Mesothelial cell of epicardium (in vitro differentiated cells): Measurements from ENCODE around the gene ZNF468. TPM values are rescaled to one million over a fixed set of nuclear protein-coding genes. Genes with fewer than 3 reads are reported as not detected.
"Not testable (repeated sequence)": the region's sequence is repeated elsewhere in the genome, so short reads cannot be mapped to it uniquely, and the experiment has no call there.

Experiments used
- DNase-seq, 2 experiments: peaks; one replicate each; pipeline ENCODE4 v3.0.0; 2021; ENCODE audit warnings: low spot score in 2 of 2; ENCODE audit not compliant: unreplicated experiment in 2 of 2
- H3K27ac Mint-ChIP-seq: 2 replicates; pipeline ENCODE4 v1.8.0; 2021; ENCODE audit warnings: mixed read lengths
- H3K27me3 Mint-ChIP-seq: 2 replicates; pipeline ENCODE4 v1.8.0; 2021; ENCODE audit warnings: low read depth, mixed read lengths
- H3K36me3 Mint-ChIP-seq: 2 replicates; pipeline ENCODE4 v1.8.0; 2021; ENCODE audit warnings: mixed read lengths
- H3K4me1 Mint-ChIP-seq: 2 replicates; pipeline ENCODE4 v1.8.0; 2021; ENCODE audit warnings: mixed read lengths
- H3K4me3 Mint-ChIP-seq: 2 replicates; pipeline ENCODE4 v1.8.0; 2021; ENCODE audit warnings: mild to moderate bottlenecking, moderate library complexity, mixed read lengths
- H3K9me3 Mint-ChIP-seq: 2 replicates; pipeline ENCODE4 v1.8.0; 2021; ENCODE audit warnings: mixed read lengths
- total RNA-seq: library from RNA; stranded (reverse); gene quantifications from 3 replicates; pipeline ENCODE4 v1.2.1, GENCODE V29; 2021
- TF ChIP-seq, protein P1 (sequence below): fragments of 200-600 bp; sonication (generic); IDR thresholded peaks from one replicate; pipeline ENCODE4 v1.5.0; 2021; ENCODE audit warnings: antibody characterized with exemption; ENCODE audit not compliant: unreplicated experiment

The ZNF468 gene
- total RNA-seq, 1 donor from 2014 or later: 30.6 TPM

DNA sequence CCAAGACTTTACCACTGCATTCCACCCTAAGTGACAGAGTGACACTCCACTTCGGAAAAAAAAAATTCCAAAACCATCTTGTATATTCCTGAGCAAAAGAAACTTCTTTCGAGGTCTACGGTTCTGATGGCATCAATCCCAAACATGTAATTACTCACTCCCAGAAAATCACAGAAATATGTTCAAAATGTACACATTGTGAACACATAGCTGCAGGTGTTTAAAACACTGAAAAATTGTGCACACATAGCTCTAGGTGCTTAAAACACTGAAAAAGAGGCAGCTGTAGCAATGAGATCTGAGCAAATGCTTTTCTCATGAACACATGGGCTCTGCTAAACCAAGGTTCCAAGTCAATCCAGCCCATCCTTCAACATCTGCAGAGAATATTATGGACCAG, 14.0 kb upstream of the ZNF468 start:
- TF ChIP-seq, protein P1, sequence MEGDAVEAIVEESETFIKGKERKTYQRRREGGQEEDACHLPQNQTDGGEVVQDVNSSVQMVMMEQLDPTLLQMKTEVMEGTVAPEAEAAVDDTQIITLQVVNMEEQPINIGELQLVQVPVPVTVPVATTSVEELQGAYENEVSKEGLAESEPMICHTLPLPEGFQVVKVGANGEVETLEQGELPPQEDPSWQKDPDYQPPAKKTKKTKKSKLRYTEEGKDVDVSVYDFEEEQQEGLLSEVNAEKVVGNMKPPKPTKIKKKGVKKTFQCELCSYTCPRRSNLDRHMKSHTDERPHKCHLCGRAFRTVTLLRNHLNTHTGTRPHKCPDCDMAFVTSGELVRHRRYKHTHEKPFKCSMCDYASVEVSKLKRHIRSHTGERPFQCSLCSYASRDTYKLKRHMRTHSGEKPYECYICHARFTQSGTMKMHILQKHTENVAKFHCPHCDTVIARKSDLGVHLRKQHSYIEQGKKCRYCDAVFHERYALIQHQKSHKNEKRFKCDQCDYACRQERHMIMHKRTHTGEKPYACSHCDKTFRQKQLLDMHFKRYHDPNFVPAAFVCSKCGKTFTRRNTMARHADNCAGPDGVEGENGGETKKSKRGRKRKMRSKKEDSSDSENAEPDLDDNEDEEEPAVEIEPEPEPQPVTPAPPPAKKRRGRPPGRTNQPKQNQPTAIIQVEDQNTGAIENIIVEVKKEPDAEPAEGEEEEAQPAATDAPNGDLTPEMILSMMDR: no peak
- no peaks in the 10 kb centered on the region for H3K27me3 Mint-ChIP-seq
- H3K36me3 Mint-ChIP-seq: peaks cover 11% of the 10 kb centered on the region
- H3K9me3 Mint-ChIP-seq: no peaks in the 10 kb centered on the region
- no peak for DNase-seq
- H3K4me1 Mint-ChIP-seq: no peaks in the 10 kb centered on the region
- H3K27ac Mint-ChIP-seq: no peak overlapping the region
- no peak overlapping the region for H3K4me3 Mint-ChIP-seq

DNA sequence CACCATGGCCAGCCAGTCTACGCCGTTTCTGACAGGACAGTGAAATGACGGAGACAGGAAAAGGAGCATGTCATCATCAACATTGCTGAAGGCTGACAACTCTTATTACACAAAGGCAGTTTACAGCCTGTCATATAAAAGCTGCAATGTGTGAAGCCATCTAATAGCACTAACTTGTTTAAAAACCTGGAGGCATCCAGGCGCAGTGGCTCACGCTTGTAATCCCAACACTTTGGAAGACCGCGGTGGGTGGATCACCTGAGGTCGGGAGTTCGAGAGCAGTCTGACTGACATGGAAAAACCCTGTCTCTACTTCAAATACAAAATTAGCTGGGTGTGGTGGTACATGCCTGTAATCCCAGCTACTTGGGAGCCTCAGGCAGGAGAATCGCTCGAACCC, 10.6 kb upstream of the ZNF468 start:
- H3K4me1 Mint-ChIP-seq, DNase-seq, H3K27ac Mint-ChIP-seq, H3K9me3 Mint-ChIP-seq, H3K36me3 Mint-ChIP-seq, H3K27me3 Mint-ChIP-seq, H3K4me3 Mint-ChIP-seq: not testable (repeated sequence)

DNA sequence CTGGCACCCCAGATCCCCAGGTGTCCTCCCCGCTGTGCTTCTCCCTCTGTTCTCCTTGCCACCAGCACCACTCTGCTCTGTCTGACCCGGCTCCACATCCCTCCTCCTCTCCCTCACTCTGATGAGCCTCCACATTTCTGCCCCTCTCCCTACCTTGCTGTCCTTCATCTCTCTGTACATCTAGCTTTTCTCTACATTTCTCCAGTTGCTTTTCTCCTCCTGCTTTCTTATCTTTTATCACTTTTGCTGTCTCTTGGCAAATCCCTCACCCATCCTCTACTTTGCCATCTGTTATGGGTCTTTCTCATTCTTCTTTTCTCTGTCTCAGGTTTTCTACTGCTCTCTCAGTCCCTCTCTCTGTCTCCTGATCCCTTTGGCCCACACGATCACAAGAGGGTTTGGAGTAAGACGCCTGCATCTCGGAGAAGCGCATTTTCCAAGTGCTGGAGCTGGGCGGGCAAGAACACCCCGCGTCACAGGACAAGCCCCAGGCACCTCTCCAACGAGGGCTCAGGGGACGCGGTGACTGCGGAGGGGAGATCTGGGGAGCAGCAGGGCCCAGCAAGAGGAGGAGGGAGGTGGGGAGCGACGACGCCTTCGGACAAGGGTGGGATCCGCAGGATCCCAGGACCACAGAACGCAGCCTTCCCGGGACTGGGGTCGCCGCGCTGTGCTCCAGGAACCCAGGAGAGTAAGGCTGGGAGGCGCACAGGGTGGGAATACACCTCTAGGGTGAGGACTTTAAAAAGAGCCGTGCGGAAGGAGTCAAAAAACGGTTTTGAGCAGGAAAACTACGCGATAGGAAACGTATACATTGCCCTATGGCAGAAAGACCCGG, 660 bp downstream of the ZNF468 start:
- not testable (repeated sequence) for H3K27me3 Mint-ChIP-seq, H3K9me3 Mint-ChIP-seq, DNase-seq
- Mint-ChIP-seq H3K4me1 (peaks cover 16% of the 10 kb centered on the region), H3K4me3 (peak overlapping the region; percentile 91), H3K27ac (peak overlapping the region; percentile 91), H3K36me3 (peaks cover 11% of the 10 kb centered on the region)

DNA sequence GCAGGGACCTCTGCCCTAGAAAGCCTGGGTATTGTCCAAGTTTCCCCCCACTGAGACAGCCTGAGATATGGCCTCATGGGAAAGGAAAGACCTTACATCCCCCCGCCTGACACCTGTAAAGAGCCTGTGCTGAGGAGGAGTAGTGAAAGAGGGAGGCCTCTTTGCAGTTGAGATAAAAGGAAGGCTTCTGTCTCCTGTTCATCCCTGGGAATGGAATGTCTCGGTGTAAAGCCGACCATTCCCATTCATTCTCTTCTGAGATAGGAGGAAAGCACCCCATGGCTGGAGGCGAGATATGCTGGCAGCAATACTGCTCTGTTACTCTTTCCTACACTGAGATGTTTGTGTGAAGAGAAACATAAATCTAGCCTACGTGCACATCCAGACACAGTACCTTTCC, 10.1 kb downstream of the ZNF468 start:
- Mint-ChIP-seq H3K27ac (peak overlapping the region; percentile 35), H3K36me3 (peaks cover 60% of the 10 kb centered on the region), H3K9me3 (peaks cover 12% of the 10 kb centered on the region)
- H3K4me3 Mint-ChIP-seq, DNase-seq, H3K4me1 Mint-ChIP-seq, H3K27me3 Mint-ChIP-seq: not testable (repeated sequence)

DNA sequence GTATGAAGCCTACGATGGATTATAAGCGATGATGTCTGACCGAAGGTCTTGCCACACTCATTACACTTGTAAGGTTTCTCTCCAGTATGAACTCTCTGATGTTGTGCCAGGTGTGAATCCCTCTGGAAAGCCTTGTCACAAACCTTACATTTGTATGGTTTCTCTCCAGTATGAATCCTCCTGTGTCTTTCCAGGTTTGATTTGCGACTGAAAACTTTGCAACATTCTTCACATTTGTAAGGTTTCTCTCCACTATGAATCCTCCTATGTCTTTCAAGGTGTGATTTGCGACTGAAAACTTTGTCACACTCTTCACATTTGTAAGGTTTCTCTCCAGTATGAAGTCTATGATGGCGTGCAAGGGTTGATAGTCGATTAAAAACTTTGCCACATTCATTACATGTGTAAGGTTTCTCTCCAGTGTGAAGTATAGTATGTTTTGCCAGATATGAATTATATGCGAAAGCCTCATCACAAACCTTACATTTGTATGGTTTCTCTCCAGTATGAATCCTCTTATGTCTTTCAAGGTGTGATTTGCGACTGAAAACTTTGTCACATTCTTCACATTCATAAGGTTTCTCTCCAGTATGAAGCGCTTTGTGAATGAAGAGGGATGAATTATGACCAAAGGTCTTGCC, 16.5 kb downstream of the ZNF468 start:
- H3K4me3 Mint-ChIP-seq, H3K27me3 Mint-ChIP-seq: not testable (repeated sequence)

DNA sequence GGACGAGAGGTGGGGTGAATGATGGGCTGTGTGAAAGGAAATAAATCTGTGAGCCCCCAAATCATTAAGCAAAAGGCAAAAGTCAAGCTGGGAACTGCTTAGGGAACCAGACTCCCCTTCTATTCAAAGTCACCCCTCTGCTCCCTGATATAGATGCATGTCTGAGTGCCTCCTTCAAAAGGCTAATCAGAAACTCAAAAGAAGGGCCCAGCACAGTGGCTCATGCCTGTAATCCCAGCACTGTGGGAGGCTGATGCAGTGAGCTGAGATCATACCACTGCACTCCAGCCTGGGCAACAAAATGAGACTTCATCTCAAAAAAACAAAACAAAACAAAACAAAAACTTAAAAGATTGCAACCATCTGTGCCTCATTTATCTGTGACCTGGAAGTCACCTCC, 23.1 kb downstream of the ZNF468 start:
- not testable (repeated sequence) for H3K4me1 Mint-ChIP-seq, H3K27me3 Mint-ChIP-seq, H3K4me3 Mint-ChIP-seq

More for the DNA sequence above, 16.5 kb downstream of the ZNF468 start:
- H3K27ac Mint-ChIP-seq, DNase-seq, H3K4me1 Mint-ChIP-seq: not testable (repeated sequence)
- Mint-ChIP-seq H3K9me3 (peaks cover 58% of the 10 kb centered on the region), H3K36me3 (peaks cover 86% of the 10 kb centered on the region)

DNA sequence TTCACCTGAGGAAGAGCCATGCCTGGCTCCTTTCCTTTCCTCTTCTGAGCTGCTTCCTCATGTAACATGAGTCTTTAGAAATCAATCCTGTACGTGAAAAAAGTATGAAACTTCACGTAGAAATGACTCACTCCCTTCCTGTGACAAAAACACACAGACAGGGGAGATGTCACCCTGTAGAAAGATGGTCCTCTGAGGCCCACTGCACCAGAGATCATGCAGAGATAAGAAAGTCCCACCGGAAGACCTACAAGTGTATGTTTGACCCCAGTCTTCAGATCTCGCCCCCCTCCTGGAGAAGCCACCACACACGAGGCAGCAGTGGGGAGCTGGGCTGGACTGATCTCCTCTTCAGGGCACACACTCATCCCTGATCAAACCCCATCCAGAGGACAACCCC, 23.9 kb downstream of the ZNF468 start:
- Mint-ChIP-seq H3K36me3 (peaks cover 25% of the 10 kb centered on the region), H3K27ac (peak overlapping the region; percentile 47), H3K9me3 (peaks cover 18% of the 10 kb centered on the region)
- not testable (repeated sequence) for H3K4me3 Mint-ChIP-seq, H3K27me3 Mint-ChIP-seq, H3K4me1 Mint-ChIP-seq, DNase-seq

More for the DNA sequence above, 23.1 kb downstream of the ZNF468 start:
- Mint-ChIP-seq H3K36me3 (peaks cover 30% of the 10 kb centered on the region), H3K9me3 (peaks cover 20% of the 10 kb centered on the region)
- not testable (repeated sequence) for H3K27ac Mint-ChIP-seq, DNase-seq

DNA sequence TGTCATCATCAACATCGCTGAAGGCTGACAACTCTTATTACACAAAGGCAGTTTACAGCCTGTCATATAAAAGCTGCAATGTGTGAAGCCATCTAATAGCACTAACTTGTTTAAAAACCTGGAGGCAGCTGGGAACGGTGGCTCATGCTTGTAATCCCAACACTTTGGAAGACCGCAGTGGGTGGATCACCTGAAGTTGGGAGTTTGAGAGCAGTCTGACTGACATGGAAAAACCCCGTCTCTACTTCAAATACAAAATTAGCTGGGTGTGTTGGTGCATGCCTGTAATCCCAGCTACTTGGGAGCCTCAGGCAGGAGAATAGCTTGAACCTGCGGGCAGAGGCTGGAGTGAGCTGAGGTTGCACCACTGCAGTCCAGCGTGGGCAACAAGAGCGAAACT, 27.6 kb downstream of the ZNF468 start:
- H3K4me1 Mint-ChIP-seq, H3K27me3 Mint-ChIP-seq, H3K9me3 Mint-ChIP-seq, H3K27ac Mint-ChIP-seq, DNase-seq, H3K4me3 Mint-ChIP-seq, H3K36me3 Mint-ChIP-seq: not testable (repeated sequence)

DNA sequence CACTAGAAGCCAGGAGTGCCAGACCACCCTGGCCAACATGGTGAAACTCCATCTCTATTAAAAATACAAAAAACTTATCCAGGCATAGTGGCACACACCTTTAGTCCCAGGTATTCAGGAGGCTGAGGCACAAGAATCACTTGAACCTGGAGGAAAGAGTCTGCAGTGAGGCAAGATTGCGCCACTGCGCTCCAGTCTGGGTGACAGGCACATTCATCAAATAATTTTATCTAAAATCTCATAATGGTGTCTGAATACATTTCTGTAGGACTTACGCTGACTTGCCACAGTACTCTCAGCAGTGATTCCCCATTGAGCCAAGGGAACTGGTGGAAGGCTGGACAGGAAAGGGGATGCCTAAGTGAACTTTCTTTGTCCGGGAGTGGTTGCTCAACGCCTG, 31.7 kb downstream of the ZNF468 start:
- H3K4me1 Mint-ChIP-seq: peaks cover 6% of the 10 kb centered on the region
- no peak for DNase-seq
- H3K27me3 Mint-ChIP-seq: no peaks in the 10 kb centered on the region
- H3K36me3 Mint-ChIP-seq: no peaks in the 10 kb centered on the region
- no peaks in the 10 kb centered on the region for H3K9me3 Mint-ChIP-seq
- H3K27ac Mint-ChIP-seq: no peak overlapping the region
- H3K4me3 Mint-ChIP-seq: no peak overlapping the region
- TF ChIP-seq, protein P1: no peak
